GM12878 (cell line): ENCODE results near the gene DNAJC22. TPM values are rescaled to one million over a fixed set of nuclear protein-coding genes. Genes with fewer than 3 reads are reported as not detected.

Experiments
- ATAC-seq: fragments of 200-7000 bp; cut with Tn5 transposase; 3 replicates; pipeline ENCODE4 v1.9.1; 2020; ENCODE audit warnings: mild to moderate bottlenecking, moderate library complexity
- BruUV-seq: library from RNA; stranded (reverse); fragments of 400-500 nt; replicated peaks from 2 replicates; lab custom pipeline; 2021; lab: Mats Ljungman, UMichigan
- CTCF ChIA-PET: fragments of 300-600 bp; sonication (Branson Sonifier 250); formaldehyde crosslinking; extraction: SDS; loops from one replicate; lab custom pipeline; 2021; ENCODE audit warnings: inconsistent platforms; lab: Yijun Ruan, JAX
- POLR2A ChIA-PET: fragments of 350-600 bp; formaldehyde crosslinking; extraction: SDS; loops from one replicate; lab custom pipeline; 2021; ENCODE audit warnings: inconsistent platforms; lab: Charles Lee
- RAD21 ChIA-PET: fragments of 300-600 bp; sonication (Branson Sonifier 250); formaldehyde crosslinking; loops from one replicate; lab custom pipeline; 2023; ENCODE audit warnings: antibody characterized with exemption; ENCODE audit not compliant: unreplicated experiment; lab: Charles Lee
- SMC1A ChIA-PET: fragments of 300-600 bp; sonication (Branson Sonifier 250); formaldehyde crosslinking; loops from one replicate; lab custom pipeline; 2023; ENCODE audit not compliant: unreplicated experiment, uncharacterized antibody; lab: Charles Lee
- DNase-seq: peaks from one replicate; pipeline ENCODE4 v3.0.0-alpha.2; 2011; ENCODE audit warnings: low read depth, low spot score
- FAIRE-seq: peaks from 3 replicates; lab custom pipeline; 2011; peaks lifted over from hg19 to GRCh38; lab: Jason Lieb, UNC
- H2AFZ ChIP-seq: 2 replicates; pipeline ENCODE4 v1.6.0; 2011; ENCODE audit warnings: low read depth, low read length, control low read depth; ENCODE audit not compliant: control insufficient read depth
- H3K27ac ChIP-seq: 2 replicates; pipeline ENCODE4 v1.5.1; 2011; ENCODE audit warnings: control low read depth; ENCODE audit not compliant: control insufficient read depth, insufficient read depth
- H3K27me3 ChIP-seq, 2 experiments: replicated peaks in 1 of 2; 2 replicates each; pipeline versions ENCODE4 v1.6.0 to v1.6.1; 2011; ENCODE audit warnings: low read length in 1 of 2; ENCODE audit not compliant: control insufficient read depth in 2 of 2, insufficient read depth in 2 of 2
- H3K36me3 ChIP-seq, 2 experiments: 2 replicates each; pipeline ENCODE4 v1.5.1; 2011; ENCODE audit warnings: low read length in 1 of 2; ENCODE audit not compliant: control insufficient read depth in 2 of 2, insufficient read depth in 2 of 2
- H3K4me1 ChIP-seq: 2 replicates; pipeline ENCODE4 v1.6.1; 2011; ENCODE audit warnings: mild to moderate bottlenecking, low read length, moderate library complexity, mixed read lengths; ENCODE audit not compliant: control insufficient read depth, insufficient read depth
- H3K4me2 ChIP-seq: 2 replicates; pipeline ENCODE4 v1.6.0; 2011; ENCODE audit warnings: control low read depth; ENCODE audit not compliant: control insufficient read depth, insufficient read depth
- H3K4me3 ChIP-seq: fragments of 200-600 bp; sonication (generic); 2 replicates; pipeline ENCODE4 v1.5.1; 2016
- H3K79me2 ChIP-seq: 2 replicates; pipeline ENCODE4 v1.6.0; 2011; ENCODE audit warnings: low read length; ENCODE audit not compliant: control insufficient read depth, insufficient read depth
- H3K9ac ChIP-seq: 2 replicates; pipeline ENCODE4 v1.8.0; 2011; ENCODE audit warnings: low read length, control low read depth, mixed read lengths; ENCODE audit not compliant: control insufficient read depth, insufficient read depth
- H3K9me3 ChIP-seq: replicated peaks from 3 replicates; pipeline ENCODE4 v1.5.1; 2011; ENCODE audit warnings: mild to moderate bottlenecking, low read length; ENCODE audit not compliant: control insufficient read depth, insufficient read depth
- H4K20me1 ChIP-seq: 2 replicates; pipeline ENCODE4 v1.6.0; 2011; ENCODE audit not compliant: control insufficient read depth, insufficient read depth
- FOXM1 ChIP-seq: IDR thresholded peaks from 2 replicates; pipeline ENCODE4 v1.6.1; 2012; ENCODE audit warnings: low read depth, mild to moderate bottlenecking, inconsistent platforms, low read length, moderate library complexity
- HDGF ChIP-seq: fragments of 450-650 bp; IDR thresholded peaks from 2 replicates; pipeline ENCODE4 v1.6.1; 2016; ENCODE audit warnings: antibody characterized with exemption
- MEF2A ChIP-seq: IDR thresholded peaks from 2 replicates; pipeline ENCODE4 v1.6.1; 2011; ENCODE audit warnings: low read depth, mild to moderate bottlenecking, low read length, moderate library complexity; ENCODE audit not compliant: insufficient read depth
- MXI1 ChIP-seq: fragments of 150-350 bp; IDR thresholded peaks from 2 replicates; pipeline ENCODE4 v1.6.1; 2011; ENCODE audit warnings: low read depth, mild to moderate bottlenecking, inconsistent platforms, low read length, improper control_type of control experiment
- NFYA ChIP-seq: IDR thresholded peaks from 2 replicates; pipeline ENCODE4 v1.6.1; 2011; ENCODE audit warnings: low read depth, mild to moderate bottlenecking, low read length, improper control_type of control experiment, borderline replicate concordance
- PAX5 ChIP-seq: IDR thresholded peaks from 2 replicates; pipeline ENCODE4 v1.6.1; 2011; ENCODE audit warnings: low read depth, low read length, borderline replicate concordance
- RAD21 ChIP-seq: IDR thresholded peaks from 2 replicates; pipeline ENCODE4 v1.6.1; 2011; ENCODE audit warnings: mild to moderate bottlenecking, low read depth, low read length, moderate library complexity; ENCODE audit not compliant: insufficient read depth
- RFX5 ChIP-seq: IDR thresholded peaks from 2 replicates; pipeline ENCODE4 v1.6.1; 2011; ENCODE audit warnings: low read depth, low read length, improper control_type of control experiment
- SREBF1 ChIP-seq: IDR thresholded peaks from 2 replicates; pipeline ENCODE4 v1.6.1; 2012; ENCODE audit warnings: mild to moderate bottlenecking, low read length
- WGBS: methylation state at CpG from one replicate; pipeline ENCODE4 v1.1.6; 2016; ENCODE audit warnings: low lambda C conversion rate; ENCODE audit not compliant: insufficient replicate concordance, insufficient coverage; ENCODE audit errors: missing lambda C conversion rate; 5-methylcytosine and 5-hydroxymethylcytosine counted together
- in situ Hi-C: fragments of 300-500 bp; cut with MboI; formaldehyde crosslinking; loops from 9 replicates; pipeline ENCODE4 v1.14.3; 2018; ENCODE audit warnings: mixed read lengths
- intact Hi-C: fragments of 100-400 bp; cut with micrococcal nuclease; formaldehyde crosslinking; loops from one replicate; pipeline ENCODE4 v1.14.2; 2022; ENCODE audit not compliant: unreplicated experiment
- polyA plus RNA-seq, 11 experiments: library from polyadenylated mRNA; depleted of rRNA in 4 of 11; unstranded in 6 of 11; stranded (reverse) in 5 of 11; fragments of >200 nt; fragmentation: Nextera tagmentation in 4 of 11; fragmentation: Illumina TruSeq in 1 of 11; extraction: Ambion mirVana in 4 of 11; extraction: Trizol in 1 of 11; gene quantifications; 1 replicate in 1 of 11; 2 replicates in 10 of 11; pipeline versions ENCODE4 v1.2.1 to v1.2.3, GENCODE V29; 2011 to 2016; ENCODE audit warnings: inconsistent platforms in 2 of 11, missing spikeins in 2 of 11, low read depth in 1 of 11
- total RNA-seq, 4 experiments: library from RNA; depleted of rRNA in 3 of 4; stranded (reverse); fragments of >200 nt in 3 of 4; fragmentation: Illumina TruSeq in 1 of 4; extraction: Trizol in 1 of 4; gene quantifications; 2 replicates each; pipeline versions ENCODE4 v1.2.1 to v1.2.3, GENCODE V29; 2013 to 2021
- TF ChIP-seq, protein P1 (sequence below): fragments of 450-650 bp; IDR thresholded peaks from 2 replicates; pipeline ENCODE4 v1.6.1; 2018; ENCODE audit warnings: borderline replicate concordance, mild to moderate bottlenecking; ENCODE audit not compliant: partially characterized antibody
- TF ChIP-seq, protein P2 (sequence below): fragments of 450-650 bp; IDR thresholded peaks from 2 replicates; pipeline ENCODE4 v1.6.1; 2018; ENCODE audit warnings: mild to moderate bottlenecking, low read depth, moderate library complexity; ENCODE audit not compliant: partially characterized antibody
- TF ChIP-seq, protein P3 (sequence below): fragments of 150-350 bp; IDR thresholded peaks from 2 replicates; pipeline ENCODE4 v1.6.1; 2016; ENCODE audit warnings: low read depth, low read length

The DNAJC22 gene
- total and polyA plus RNA-seq, 10 of the 15 experiments (the other 5 are each of a cell fraction or from before 2014, with no cell fraction given): 0.06 to 0.61 (median 0.13) TPM; not detected in 3

DNA sequence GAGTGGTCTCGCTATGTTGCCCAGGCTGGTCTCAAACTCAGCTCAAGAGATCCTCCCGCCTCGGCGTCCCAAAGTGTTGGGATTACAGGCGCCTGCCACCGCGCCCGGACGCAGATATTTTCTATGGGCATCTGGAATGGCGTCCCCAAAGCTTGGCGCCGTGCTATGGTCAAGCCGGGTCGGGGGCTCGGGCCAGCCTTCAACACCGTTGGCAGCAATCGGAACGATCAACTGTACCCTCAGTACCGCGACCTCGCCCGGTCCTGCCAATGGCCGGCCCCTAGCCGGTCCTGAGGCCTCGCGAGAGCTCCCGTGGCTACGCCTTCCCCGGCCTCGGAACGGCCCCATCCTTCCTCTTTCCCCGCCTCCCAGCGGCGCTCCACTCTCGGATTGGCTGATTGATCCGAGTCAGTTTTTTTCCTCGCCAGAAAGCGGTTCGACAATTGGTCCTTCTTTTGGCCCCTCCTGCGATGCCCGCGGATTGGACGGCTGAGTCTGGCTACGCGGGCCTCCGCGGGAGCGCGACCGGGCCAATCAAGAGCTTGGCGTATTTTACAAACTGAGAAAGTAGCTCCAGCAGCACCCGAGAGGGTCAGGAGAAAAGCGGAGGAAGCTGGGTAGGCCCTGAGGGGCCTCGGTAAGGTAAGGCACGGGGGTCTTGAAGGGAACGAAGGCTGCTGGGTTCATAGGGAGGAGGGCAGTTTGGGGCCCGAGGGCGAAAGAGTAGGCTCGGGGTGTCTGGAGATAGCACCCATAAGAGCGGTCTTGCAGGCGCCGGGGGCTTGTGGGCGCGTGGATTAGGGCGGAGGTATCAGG lies 23.8 kb upstream of the DNAJC22 start, which contains the start of gene TROAP:
TSS of gene TROAP (plus strand) at position 548 of the 816 bp plus-strand sequence. CDS start 354 bp downstream, outside the sequence.
- Histone ChIP-seq H3K4me3 (peak within 1 kb of the TSS; percentile 95), H3K27ac (peak within 1 kb of the TSS; percentile 87), H2AFZ (peak within 1 kb of the TSS; percentile 95), H4K20me1 (no peaks in the 10 kb centered on the region), H3K36me3 (peaks cover 2 to 4% of the 10 kb centered on the region in 2 experiments; a peak in 3 of 4 replicates), H3K9me3 (no peaks in the 10 kb centered on the region), H3K79me2 (peaks cover 10% of the 10 kb centered on the region), H3K27me3 (no peaks in the 10 kb centered on the region), H3K9ac (peak within 1 kb of the TSS; percentile 94), H3K4me1 (peaks cover 9% of the 10 kb centered on the region), H3K4me2 (peak within 1 kb of the TSS; percentile 93)
- in situ Hi-C loops (no loop called here), intact Hi-C loops (no loop called here)
- peak; percentile 99 for ATAC-seq
- no TSS peak for BruUV-seq
- CTCF ChIA-PET: interaction anchor here (0.5 to 5.5 kb wide), 19 partner anchors 9 to 469 kb away, joined by 3 to 37 read pairs (median 4); partner anchors contain the start of genes DNAJC22 and PRPH
- RAD21 ChIA-PET: interaction anchor here (0.5 to 2.2 kb wide), 14 partner anchors 9 to 418 kb away, joined by 3 to 15 read pairs (median 3); partner anchors contain the start of genes SPATS2, TMBIM6 and TUBA1C
- SMC1A ChIA-PET: interaction anchor here (0.6 to 2.0 kb wide), 7 partner anchors 9 to 80 kb away, joined by 3 to 10 read pairs (median 4); partner anchors contain the start of gene DNAJC22
- POLR2A ChIA-PET: interaction anchor here (0.8 to 1.8 kb wide), 11 partner anchors 9 to 340 kb away, joined by 3 to 10 read pairs (median 4); partner anchors contain the start of genes PRPH, SPATS2 and TUBA1B
- WGBS: 2% methylated on average over 64 of the region's 65 CpGs
- FAIRE-seq: peak; percentile 97
- peak; percentile 96 for DNase-seq
- TF ChIP-seq, protein P1, sequence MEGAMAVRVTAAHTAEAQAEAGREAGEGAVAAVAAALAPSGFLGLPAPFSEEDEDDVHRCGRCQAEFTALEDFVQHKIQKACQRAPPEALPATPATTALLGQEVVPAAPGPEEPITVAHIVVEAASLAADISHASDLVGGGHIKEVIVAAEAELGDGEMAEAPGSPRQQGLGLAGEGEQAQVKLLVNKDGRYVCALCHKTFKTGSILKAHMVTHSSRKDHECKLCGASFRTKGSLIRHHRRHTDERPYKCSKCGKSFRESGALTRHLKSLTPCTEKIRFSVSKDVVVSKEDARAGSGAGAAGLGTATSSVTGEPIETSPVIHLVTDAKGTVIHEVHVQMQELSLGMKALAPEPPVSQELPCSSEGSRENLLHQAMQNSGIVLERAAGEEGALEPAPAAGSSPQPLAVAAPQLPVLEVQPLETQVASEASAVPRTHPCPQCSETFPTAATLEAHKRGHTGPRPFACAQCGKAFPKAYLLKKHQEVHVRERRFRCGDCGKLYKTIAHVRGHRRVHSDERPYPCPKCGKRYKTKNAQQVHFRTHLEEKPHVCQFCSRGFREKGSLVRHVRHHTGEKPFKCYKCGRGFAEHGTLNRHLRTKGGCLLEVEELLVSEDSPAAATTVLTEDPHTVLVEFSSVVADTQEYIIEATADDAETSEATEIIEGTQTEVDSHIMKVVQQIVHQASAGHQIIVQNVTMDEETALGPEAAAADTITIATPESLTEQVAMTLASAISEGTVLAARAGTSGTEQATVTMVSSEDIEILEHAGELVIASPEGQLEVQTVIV: peak; percentile 46
- TF ChIP-seq MEF2A (no peak), PAX5 (no peak), RAD21 (no peak), NFYA (peak; percentile 45), FOXM1 (peak; percentile 95), RFX5 (peak; percentile 83), HDGF (peak; percentile 83), MXI1 (peak; percentile 97), SREBF1 (no peak)
- TF ChIP-seq, protein P2, sequence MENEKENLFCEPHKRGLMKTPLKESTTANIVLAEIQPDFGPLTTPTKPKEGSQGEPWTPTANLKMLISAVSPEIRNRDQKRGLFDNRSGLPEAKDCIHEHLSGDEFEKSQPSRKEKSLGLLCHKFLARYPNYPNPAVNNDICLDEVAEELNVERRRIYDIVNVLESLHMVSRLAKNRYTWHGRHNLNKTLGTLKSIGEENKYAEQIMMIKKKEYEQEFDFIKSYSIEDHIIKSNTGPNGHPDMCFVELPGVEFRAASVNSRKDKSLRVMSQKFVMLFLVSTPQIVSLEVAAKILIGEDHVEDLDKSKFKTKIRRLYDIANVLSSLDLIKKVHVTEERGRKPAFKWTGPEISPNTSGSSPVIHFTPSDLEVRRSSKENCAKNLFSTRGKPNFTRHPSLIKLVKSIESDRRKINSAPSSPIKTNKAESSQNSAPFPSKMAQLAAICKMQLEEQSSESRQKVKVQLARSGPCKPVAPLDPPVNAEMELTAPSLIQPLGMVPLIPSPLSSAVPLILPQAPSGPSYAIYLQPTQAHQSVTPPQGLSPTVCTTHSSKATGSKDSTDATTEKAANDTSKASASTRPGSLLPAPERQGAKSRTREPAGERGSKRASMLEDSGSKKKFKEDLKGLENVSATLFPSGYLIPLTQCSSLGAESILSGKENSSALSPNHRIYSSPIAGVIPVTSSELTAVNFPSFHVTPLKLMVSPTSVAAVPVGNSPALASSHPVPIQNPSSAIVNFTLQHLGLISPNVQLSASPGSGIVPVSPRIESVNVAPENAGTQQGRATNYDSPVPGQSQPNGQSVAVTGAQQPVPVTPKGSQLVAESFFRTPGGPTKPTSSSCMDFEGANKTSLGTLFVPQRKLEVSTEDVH: no peak
- TF ChIP-seq, protein P3, sequence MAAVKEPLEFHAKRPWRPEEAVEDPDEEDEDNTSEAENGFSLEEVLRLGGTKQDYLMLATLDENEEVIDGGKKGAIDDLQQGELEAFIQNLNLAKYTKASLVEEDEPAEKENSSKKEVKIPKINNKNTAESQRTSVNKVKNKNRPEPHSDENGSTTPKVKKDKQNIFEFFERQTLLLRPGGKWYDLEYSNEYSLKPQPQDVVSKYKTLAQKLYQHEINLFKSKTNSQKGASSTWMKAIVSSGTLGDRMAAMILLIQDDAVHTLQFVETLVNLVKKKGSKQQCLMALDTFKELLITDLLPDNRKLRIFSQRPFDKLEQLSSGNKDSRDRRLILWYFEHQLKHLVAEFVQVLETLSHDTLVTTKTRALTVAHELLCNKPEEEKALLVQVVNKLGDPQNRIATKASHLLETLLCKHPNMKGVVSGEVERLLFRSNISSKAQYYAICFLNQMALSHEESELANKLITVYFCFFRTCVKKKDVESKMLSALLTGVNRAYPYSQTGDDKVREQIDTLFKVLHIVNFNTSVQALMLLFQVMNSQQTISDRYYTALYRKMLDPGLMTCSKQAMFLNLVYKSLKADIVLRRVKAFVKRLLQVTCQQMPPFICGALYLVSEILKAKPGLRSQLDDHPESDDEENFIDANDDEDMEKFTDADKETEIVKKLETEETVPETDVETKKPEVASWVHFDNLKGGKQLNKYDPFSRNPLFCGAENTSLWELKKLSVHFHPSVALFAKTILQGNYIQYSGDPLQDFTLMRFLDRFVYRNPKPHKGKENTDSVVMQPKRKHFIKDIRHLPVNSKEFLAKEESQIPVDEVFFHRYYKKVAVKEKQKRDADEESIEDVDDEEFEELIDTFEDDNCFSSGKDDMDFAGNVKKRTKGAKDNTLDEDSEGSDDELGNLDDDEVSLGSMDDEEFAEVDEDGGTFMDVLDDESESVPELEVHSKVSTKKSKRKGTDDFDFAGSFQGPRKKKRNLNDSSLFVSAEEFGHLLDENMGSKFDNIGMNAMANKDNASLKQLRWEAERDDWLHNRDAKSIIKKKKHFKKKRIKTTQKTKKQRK: peak; percentile 34; the same call in 1 of the 2 replicates
